PFSK-1 (cell line): Measurements from ENCODE around the gene KIF3A.

Experiments used
- TAF1 ChIP-seq: IDR thresholded peaks from 2 replicates; pipeline ENCODE4 v1.6.1; 2012; ENCODE audit warnings: low read length, control low read depth, borderline replicate concordance; ENCODE audit not compliant: insufficient read depth
- TF ChIP-seq, protein P1 (sequence below), 2 experiments: IDR thresholded peaks; 2 replicates each; pipeline versions ENCODE4 v1.6.1 to v1.8.0; 2011 to 2012; ENCODE audit warnings: low read depth in 2 of 2, low read length in 2 of 2, control low read depth in 1 of 2, inconsistent platforms in 1 of 2, mild to moderate bottlenecking in 1 of 2, moderate library complexity in 1 of 2; ENCODE audit not compliant: insufficient read depth in 1 of 2

DNA sequence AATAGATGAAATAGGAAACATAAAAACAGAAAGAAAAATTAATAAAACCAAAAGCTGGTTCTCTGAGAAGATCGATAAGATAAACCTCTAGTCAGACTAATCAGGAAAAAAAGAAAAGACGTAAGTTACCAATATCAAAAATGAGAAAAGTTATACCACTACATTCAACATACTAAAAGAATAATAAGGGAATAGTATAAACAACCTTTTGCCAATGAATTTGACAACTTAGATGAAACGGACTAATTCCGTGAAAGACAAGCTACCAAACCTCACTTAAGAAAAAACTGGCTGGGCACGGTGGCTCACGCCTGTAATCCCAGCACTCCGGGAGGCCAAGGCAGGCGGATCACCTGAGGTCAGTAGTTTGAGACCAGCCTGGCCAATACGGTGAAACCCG is 7.5 kb downstream of the KIF3A start:
- TF ChIP-seq, protein P1, sequence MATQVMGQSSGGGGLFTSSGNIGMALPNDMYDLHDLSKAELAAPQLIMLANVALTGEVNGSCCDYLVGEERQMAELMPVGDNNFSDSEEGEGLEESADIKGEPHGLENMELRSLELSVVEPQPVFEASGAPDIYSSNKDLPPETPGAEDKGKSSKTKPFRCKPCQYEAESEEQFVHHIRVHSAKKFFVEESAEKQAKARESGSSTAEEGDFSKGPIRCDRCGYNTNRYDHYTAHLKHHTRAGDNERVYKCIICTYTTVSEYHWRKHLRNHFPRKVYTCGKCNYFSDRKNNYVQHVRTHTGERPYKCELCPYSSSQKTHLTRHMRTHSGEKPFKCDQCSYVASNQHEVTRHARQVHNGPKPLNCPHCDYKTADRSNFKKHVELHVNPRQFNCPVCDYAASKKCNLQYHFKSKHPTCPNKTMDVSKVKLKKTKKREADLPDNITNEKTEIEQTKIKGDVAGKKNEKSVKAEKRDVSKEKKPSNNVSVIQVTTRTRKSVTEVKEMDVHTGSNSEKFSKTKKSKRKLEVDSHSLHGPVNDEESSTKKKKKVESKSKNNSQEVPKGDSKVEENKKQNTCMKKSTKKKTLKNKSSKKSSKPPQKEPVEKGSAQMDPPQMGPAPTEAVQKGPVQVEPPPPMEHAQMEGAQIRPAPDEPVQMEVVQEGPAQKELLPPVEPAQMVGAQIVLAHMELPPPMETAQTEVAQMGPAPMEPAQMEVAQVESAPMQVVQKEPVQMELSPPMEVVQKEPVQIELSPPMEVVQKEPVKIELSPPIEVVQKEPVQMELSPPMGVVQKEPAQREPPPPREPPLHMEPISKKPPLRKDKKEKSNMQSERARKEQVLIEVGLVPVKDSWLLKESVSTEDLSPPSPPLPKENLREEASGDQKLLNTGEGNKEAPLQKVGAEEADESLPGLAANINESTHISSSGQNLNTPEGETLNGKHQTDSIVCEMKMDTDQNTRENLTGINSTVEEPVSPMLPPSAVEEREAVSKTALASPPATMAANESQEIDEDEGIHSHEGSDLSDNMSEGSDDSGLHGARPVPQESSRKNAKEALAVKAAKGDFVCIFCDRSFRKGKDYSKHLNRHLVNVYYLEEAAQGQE (IDR thresholded peaks at IDR 0.05; ENCODE audit: insufficient read depth in 1 of 2, low read depth in 2 of 2, low read length in 2 of 2): no peak
- TF ChIP-seq TAF1: no peak
